ENCODE measurements around the gene TAGLN2. TPM values are rescaled to one million over a fixed set of nuclear protein-coding genes. Genes with fewer than 3 reads are reported as not detected.

TAGLN2 gene
- total RNA-seq, 1 donor from 2014 or later: 160 TPM

DNA sequence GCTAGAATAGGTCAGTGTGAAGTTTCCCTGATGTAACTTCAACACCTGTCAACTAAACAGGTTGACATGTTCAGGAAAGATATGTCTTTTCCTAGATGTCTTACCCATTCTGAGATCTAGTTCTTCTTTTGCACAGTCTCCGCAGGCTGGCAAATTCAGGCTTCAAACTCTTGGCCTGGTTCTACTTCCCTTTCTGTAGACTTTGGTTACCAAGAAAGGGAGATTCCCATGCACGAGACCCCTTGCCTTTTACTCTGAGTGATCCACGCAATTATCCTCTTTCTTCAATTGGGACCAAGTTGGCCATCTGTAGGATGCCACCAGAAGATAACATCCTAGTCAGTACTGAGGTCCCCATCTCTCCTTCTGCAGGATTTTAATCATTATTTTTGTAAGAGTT, 27.3 kb downstream of the TAGLN2 start:
- TF ChIP-seq, protein P1, sequence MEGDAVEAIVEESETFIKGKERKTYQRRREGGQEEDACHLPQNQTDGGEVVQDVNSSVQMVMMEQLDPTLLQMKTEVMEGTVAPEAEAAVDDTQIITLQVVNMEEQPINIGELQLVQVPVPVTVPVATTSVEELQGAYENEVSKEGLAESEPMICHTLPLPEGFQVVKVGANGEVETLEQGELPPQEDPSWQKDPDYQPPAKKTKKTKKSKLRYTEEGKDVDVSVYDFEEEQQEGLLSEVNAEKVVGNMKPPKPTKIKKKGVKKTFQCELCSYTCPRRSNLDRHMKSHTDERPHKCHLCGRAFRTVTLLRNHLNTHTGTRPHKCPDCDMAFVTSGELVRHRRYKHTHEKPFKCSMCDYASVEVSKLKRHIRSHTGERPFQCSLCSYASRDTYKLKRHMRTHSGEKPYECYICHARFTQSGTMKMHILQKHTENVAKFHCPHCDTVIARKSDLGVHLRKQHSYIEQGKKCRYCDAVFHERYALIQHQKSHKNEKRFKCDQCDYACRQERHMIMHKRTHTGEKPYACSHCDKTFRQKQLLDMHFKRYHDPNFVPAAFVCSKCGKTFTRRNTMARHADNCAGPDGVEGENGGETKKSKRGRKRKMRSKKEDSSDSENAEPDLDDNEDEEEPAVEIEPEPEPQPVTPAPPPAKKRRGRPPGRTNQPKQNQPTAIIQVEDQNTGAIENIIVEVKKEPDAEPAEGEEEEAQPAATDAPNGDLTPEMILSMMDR (IDR thresholded peaks at IDR 0.05; ENCODE audit: partially characterized antibody, unreplicated experiment): no peak
- Mint-ChIP-seq H3K4me3 (ENCODE audit: unreplicated experiment) (no peak overlapping the region), H3K9me3 (ENCODE audit: unreplicated experiment) (no peaks in the 10 kb centered on the region), H3K27ac (ENCODE audit: unreplicated experiment) (no peak overlapping the region), H3K27me3 (ENCODE audit: unreplicated experiment) (no peaks in the 10 kb centered on the region), H3K4me1 (ENCODE audit: low read depth, unreplicated experiment) (no peaks in the 10 kb centered on the region), H3K36me3 (ENCODE audit: unreplicated experiment) (no peaks in the 10 kb centered on the region)
- no peak for DNase-seq

DNA sequence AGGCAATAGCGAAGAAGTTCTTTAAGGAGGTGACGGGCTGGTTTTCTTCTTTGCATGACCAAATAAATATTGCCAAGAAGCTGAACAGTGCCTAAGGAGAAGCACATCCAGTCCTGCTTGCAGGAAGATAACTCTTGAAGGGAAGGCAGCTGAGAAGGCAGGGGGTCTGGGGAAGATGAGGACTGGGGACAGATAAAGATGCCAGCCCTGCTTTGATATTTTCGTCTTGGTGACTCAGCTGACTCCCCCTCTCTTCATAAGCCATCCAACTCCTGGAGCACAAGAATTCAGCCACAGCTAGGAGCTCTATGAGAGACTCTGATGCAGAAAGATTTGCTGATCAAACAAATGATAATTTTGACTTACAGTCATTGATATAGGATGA, 28.8 kb downstream of the TAGLN2 start:
- H3K27ac Mint-ChIP-seq (ENCODE audit: unreplicated experiment): no peak overlapping the region
- TF ChIP-seq, protein P1 (IDR thresholded peaks at IDR 0.05; ENCODE audit: partially characterized antibody, unreplicated experiment): no peak

DNA sequence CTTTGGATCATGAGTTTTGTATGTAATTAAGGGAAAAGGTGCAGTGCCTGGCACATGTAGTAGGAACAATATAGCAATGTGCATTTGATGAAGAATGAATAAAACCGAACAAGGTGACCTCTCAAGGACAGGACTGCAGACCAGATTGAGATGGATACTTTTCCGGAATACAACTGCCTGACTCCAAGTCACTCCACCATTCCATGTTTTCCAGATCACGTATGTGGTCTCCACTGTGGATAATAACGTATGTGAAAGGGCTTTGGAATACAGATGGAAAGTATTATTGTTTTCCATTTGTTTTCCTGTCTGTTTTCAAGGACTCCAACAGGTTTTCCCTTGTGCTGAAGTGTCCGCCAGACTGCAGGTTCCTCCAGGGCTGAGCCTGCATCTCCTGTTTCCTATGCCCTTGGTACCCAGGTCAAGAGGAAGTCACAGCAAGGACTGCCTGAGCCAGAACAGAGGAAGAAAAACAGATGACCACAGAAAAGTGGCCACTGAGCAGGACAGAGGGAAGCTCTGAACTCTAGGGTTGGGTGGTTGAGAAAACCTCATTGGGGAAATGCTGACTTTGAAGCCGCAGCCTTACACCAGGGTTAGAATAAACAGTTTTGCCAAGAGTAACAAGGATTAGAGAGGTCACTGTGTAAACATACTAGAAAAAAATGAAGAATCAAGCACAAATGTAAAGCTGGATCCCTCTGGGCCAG, 29.3 kb downstream of the TAGLN2 start:
- Mint-ChIP-seq H3K36me3 (ENCODE audit: unreplicated experiment) (no peaks in the 10 kb centered on the region), H3K27me3 (ENCODE audit: unreplicated experiment) (no peaks in the 10 kb centered on the region), H3K27ac (ENCODE audit: unreplicated experiment) (no peak overlapping the region), H3K4me3 (ENCODE audit: unreplicated experiment) (no peak overlapping the region), H3K9me3 (ENCODE audit: unreplicated experiment) (no peaks in the 10 kb centered on the region), H3K4me1 (ENCODE audit: low read depth, unreplicated experiment) (no peaks in the 10 kb centered on the region)
- no peak for DNase-seq
- TF ChIP-seq, protein P1 (IDR thresholded peaks at IDR 0.05; ENCODE audit: partially characterized antibody, unreplicated experiment): no peak

More for the DNA sequence above, 28.8 kb downstream of the TAGLN2 start:
- no peak for DNase-seq
- H3K27me3 Mint-ChIP-seq (ENCODE audit: unreplicated experiment): no peaks in the 10 kb centered on the region
- H3K4me1 Mint-ChIP-seq (ENCODE audit: low read depth, unreplicated experiment): no peaks in the 10 kb centered on the region
- H3K4me3 Mint-ChIP-seq (ENCODE audit: unreplicated experiment): no peak overlapping the region
- H3K9me3 Mint-ChIP-seq (ENCODE audit: unreplicated experiment): no peaks in the 10 kb centered on the region
- no peaks in the 10 kb centered on the region for H3K36me3 Mint-ChIP-seq (ENCODE audit: unreplicated experiment)

DNA sequence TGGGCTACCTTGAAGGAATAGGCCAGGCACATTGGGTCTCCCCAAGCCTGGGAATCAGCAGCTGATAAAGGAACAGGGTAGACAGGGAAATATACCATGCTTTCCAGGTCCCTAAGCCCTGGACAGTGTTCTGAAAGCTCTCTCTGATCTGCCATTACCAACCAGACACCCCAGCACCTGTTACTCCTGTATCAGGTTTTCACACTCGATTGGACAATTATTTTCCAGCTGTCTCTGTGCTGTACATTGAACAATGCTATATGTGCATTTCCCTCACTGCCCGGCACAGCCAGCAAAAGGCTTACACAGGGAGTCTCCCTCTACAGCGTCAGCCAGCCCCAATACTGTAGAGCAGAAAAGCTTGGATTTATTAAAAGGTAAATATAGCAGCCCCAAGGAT, 30.0 kb downstream of the TAGLN2 start:
- H3K9me3 Mint-ChIP-seq (ENCODE audit: unreplicated experiment): no peaks in the 10 kb centered on the region
- no peak for DNase-seq
- H3K4me1 Mint-ChIP-seq (ENCODE audit: low read depth, unreplicated experiment): no peaks in the 10 kb centered on the region
- no peaks in the 10 kb centered on the region for H3K36me3 Mint-ChIP-seq (ENCODE audit: unreplicated experiment)
- H3K27ac Mint-ChIP-seq (ENCODE audit: unreplicated experiment): no peak overlapping the region
- TF ChIP-seq, protein P1 (IDR thresholded peaks at IDR 0.05; ENCODE audit: partially characterized antibody, unreplicated experiment): no peak
- no peak overlapping the region for H3K4me3 Mint-ChIP-seq (ENCODE audit: unreplicated experiment)
- H3K27me3 Mint-ChIP-seq (ENCODE audit: unreplicated experiment): no peaks in the 10 kb centered on the region

DNA sequence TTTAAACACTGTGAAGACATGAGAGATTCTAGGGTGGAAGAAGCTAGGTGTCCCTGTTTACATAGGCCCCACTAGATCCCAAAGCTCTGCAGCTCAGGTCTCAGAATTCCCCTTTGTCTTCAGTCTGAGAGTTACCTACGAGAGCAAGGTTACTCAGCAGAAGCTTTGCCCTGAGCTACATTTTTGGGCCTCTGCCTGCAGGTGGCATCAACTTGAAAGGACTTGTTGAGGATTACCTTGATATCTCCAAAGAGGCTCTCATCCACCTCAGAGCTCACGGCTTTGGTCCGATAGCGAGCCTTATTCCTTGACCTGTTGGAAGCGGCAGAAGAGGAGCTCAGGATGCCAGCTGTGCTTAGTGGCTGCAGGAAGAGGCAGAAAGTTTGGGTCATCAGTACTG, 32.4 kb downstream of the TAGLN2 start:
- no peak overlapping the region for H3K27ac Mint-ChIP-seq (ENCODE audit: unreplicated experiment)
- no peak for DNase-seq

More for the DNA sequence above, 32.4 kb downstream of the TAGLN2 start:
- TF ChIP-seq, protein P1 (IDR thresholded peaks at IDR 0.05; ENCODE audit: partially characterized antibody, unreplicated experiment): no peak
- no peak overlapping the region for H3K4me3 Mint-ChIP-seq (ENCODE audit: unreplicated experiment)
- H3K36me3 Mint-ChIP-seq (ENCODE audit: unreplicated experiment): no peaks in the 10 kb centered on the region
- H3K9me3 Mint-ChIP-seq (ENCODE audit: unreplicated experiment): no peaks in the 10 kb centered on the region
- H3K4me1 Mint-ChIP-seq (ENCODE audit: low read depth, unreplicated experiment): no peaks in the 10 kb centered on the region
- no peaks in the 10 kb centered on the region for H3K27me3 Mint-ChIP-seq (ENCODE audit: unreplicated experiment)

All from glutamatergic neuron (in vitro differentiated cells).